Uterus (tissue), 2 donors: Measurements from ENCODE around the gene LEF1.

Source experiments
- POLR2A ChIP-seq, 2 donors: fragments of 450-650 bp; IDR thresholded peaks; one replicate each; pipeline ENCODE4 v1.6.1; 2016; ENCODE audit warnings: antibody characterized with exemption in 2 of 2, mild to moderate bottlenecking in 1 of 2, moderate library complexity in 1 of 2
- TF ChIP-seq, protein P1 (sequence below), 4 experiments: fragments of 200-600 bp in 2 of 4; fragments of 450-650 bp in 2 of 4; sonication (generic) in 2 of 4; IDR thresholded peaks; one replicate each; pipeline ENCODE4 v1.5.1; 2016 to 2019; ENCODE audit warnings: antibody characterized with exemption in 4 of 4, mild to moderate bottlenecking in 2 of 4, moderate library complexity in 1 of 4

DNA sequence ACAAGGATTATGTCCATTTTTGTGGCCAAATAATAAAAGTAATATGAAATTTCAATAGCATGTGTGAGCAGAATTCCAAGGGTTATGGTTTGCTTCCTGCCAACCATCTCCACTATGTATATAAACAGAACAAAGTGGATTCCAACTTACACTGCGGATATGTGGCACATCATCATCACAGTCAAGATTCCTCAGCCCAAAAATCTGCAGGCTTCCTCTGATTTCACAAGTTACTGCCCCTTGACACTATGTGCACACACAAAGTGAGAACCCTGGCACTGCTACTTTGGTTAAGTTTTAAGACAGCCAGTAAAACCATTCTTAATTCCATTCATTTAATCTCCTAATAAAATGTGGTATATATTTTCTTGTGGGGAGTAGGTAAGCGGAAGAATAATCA lies 76.4 kb downstream of the LEF1 start:
- TF ChIP-seq, protein P1, sequence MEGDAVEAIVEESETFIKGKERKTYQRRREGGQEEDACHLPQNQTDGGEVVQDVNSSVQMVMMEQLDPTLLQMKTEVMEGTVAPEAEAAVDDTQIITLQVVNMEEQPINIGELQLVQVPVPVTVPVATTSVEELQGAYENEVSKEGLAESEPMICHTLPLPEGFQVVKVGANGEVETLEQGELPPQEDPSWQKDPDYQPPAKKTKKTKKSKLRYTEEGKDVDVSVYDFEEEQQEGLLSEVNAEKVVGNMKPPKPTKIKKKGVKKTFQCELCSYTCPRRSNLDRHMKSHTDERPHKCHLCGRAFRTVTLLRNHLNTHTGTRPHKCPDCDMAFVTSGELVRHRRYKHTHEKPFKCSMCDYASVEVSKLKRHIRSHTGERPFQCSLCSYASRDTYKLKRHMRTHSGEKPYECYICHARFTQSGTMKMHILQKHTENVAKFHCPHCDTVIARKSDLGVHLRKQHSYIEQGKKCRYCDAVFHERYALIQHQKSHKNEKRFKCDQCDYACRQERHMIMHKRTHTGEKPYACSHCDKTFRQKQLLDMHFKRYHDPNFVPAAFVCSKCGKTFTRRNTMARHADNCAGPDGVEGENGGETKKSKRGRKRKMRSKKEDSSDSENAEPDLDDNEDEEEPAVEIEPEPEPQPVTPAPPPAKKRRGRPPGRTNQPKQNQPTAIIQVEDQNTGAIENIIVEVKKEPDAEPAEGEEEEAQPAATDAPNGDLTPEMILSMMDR (IDR thresholded peaks at IDR 0.05) = no peak
- no peak for TF ChIP-seq POLR2A (IDR thresholded peaks at IDR 0.05)
